Measurements from ENCODE around the gene KRTAP10-11.

DNA sequence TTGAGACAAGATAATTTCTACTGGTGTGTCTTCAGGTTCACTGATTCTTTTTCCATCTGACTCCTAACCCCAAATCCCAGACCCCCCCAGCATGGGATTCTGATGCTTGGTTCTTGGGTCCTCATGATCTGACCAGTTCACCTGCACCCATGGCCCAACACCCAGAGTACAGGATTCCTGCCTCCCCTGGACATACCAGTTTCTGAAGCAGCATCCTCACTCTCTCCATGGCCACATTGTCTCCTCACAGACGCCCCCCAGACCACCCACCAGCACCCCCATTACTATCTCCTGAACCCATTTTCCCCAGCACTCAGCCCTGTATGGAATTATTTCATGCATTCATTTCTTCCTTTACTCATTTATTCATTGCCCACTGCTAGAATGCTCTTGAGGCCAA is 10.7 kb downstream of the KRTAP10-11 start:
- no peak for TF ChIP-seq CTCF (IDR thresholded peaks at IDR 0.05)
- TF ChIP-seq POLR2A (IDR thresholded peaks at IDR 0.05), result no peak
